Natural killer cell treated with Interleukin-12 subunit alpha and Interleukin-12 subunit beta and Interleukin-15 and Interleukin-18, amount 100 ng/mL, for 72 hours (primary cell): ENCODE results near the gene C1QTNF5. TPM values are rescaled to one million over a fixed set of nuclear protein-coding genes. Genes with fewer than 3 reads are reported as not detected.

ENCODE experiments used
- ATAC-seq, 2 donors: fragments of 150-1000 bp; cut with Tn5 transposase in 1 of 2; sonication (Bioruptor Pico), chemical (Tn5 transposase) in 1 of 2; 2 replicates each; pipeline ENCODE4 v1.10.0; 2021
- DNase-seq: peaks from one replicate; pipeline ENCODE4 v3.0.0; 2022; ENCODE audit warnings: low spot score
- H3K27ac Mint-ChIP-seq, 2 donors: 1 replicate in 1 of 2; 2 replicates in 1 of 2; pipeline ENCODE4 v1.8.0; 2022; ENCODE audit warnings: mixed read lengths in 2 of 2, mild to moderate bottlenecking in 1 of 2, moderate library complexity in 1 of 2
- H3K27me3 Mint-ChIP-seq, 2 donors: 1 replicate in 1 of 2; 2 replicates in 1 of 2; pipeline ENCODE4 v1.8.0; 2022; ENCODE audit warnings: mixed read lengths in 2 of 2
- H3K36me3 Mint-ChIP-seq: one replicate; pipeline ENCODE4 v1.8.0; 2022; ENCODE audit warnings: mixed read lengths
- H3K4me1 Mint-ChIP-seq, 2 donors: 1 replicate in 1 of 2; 2 replicates in 1 of 2; pipeline ENCODE4 v1.8.0; 2022; ENCODE audit warnings: low read depth in 2 of 2, mixed read lengths in 2 of 2, mild to moderate bottlenecking in 1 of 2
- H3K4me3 Mint-ChIP-seq: one replicate; pipeline ENCODE4 v1.8.0; 2022; ENCODE audit warnings: mixed read lengths
- H3K9me3 Mint-ChIP-seq: 2 replicates; pipeline ENCODE4 v1.8.0; 2022; ENCODE audit warnings: mixed read lengths
- total RNA-seq, 2 donors: library from RNA; stranded (reverse); gene quantifications; one replicate each; pipeline ENCODE4 v1.2.3, GENCODE V29; 2022

The C1QTNF5 gene
- total RNA-seq, 2 donors from 2014 or later: not detected

GRCh38 chr11:119343726-119344125 lies 3.0 kb upstream of the C1QTNF5 start:
- peaks cover 26 to 27% of the 10 kb centered on the region in 2 donors for H3K27me3 Mint-ChIP-seq
- H3K36me3 Mint-ChIP-seq: no peaks in the 10 kb centered on the region
- peaks cover 5 to 6% of the 10 kb centered on the region in 2 donors for H3K4me1 Mint-ChIP-seq
- H3K4me3 Mint-ChIP-seq: no peak overlapping the region
- H3K27ac Mint-ChIP-seq: no peak overlapping the region
- ATAC-seq (no peak), DNase-seq (no peak)
- no peaks in the 10 kb centered on the region for H3K9me3 Mint-ChIP-seq

GRCh38 chr11:119342362-119343130 lies 1.9 kb upstream of the C1QTNF5 start:
- Mint-ChIP-seq H3K27me3 (peaks cover 21 to 30% of the 10 kb centered on the region in 2 donors), H3K4me1 (peaks cover 5 to 9% of the 10 kb centered on the region in 2 donors), H3K36me3 (no peaks in the 10 kb centered on the region), H3K4me3 (no peak overlapping the region), H3K9me3 (no peaks in the 10 kb centered on the region), H3K27ac (no peak overlapping the region)
- no peak for DNase-seq
- ATAC-seq: no peak

- H3K4me1 Mint-ChIP-seq: peaks cover 5 to 9% of the 10 kb centered on the region in 2 donors
- DNase-seq (no peak), ATAC-seq (no peak)
- no peaks in the 10 kb centered on the region for H3K9me3 Mint-ChIP-seq
- no peaks in the 10 kb centered on the region for H3K36me3 Mint-ChIP-seq
- H3K27me3 Mint-ChIP-seq: peaks cover 19 to 27% of the 10 kb centered on the region in 2 donors
- no peak overlapping the region for H3K27ac Mint-ChIP-seq
- no peak overlapping the region for H3K4me3 Mint-ChIP-seq
Measured at GRCh38 chr11:119342023-119342300, 1.3 kb upstream of the C1QTNF5 start.

- DNase-seq: no peak
- Mint-ChIP-seq H3K27ac (no peak overlapping the region), H3K36me3 (no peaks in the 10 kb centered on the region), H3K27me3 (peaks cover 19 to 23% of the 10 kb centered on the region in 2 donors), H3K9me3 (no peaks in the 10 kb centered on the region), H3K4me1 (peaks cover 5 to 9% of the 10 kb centered on the region in 2 donors), H3K4me3 (no peak overlapping the region)
- no peak for ATAC-seq
Measured at GRCh38 chr11:119341222-119342022, 739 bp upstream of the C1QTNF5 start.

- H3K4me1 Mint-ChIP-seq: peaks cover 18 to 21% of the 10 kb centered on the region in 2 donors
- peaks cover 4% of the 10 kb centered on the region for H3K36me3 Mint-ChIP-seq
- DNase-seq (no peak), ATAC-seq (peak in 1 of 2 donors; percentile 68)
- peak overlapping the region; percentile 36 for H3K4me3 Mint-ChIP-seq
- no peaks in the 10 kb centered on the region for H3K9me3 Mint-ChIP-seq
- H3K27me3 Mint-ChIP-seq: peaks cover 19 to 23% of the 10 kb centered on the region in 2 donors
- no peak overlapping the region for H3K27ac Mint-ChIP-seq
Measured at GRCh38 chr11:119339589-119340334, 921 bp downstream of the C1QTNF5 start.

GRCh38 chr11:119338965-119339588 lies 1.6 kb downstream of the C1QTNF5 start:
- Mint-ChIP-seq H3K36me3 (peaks cover 6% of the 10 kb centered on the region), H3K4me3 (peak overlapping the region; percentile 36), H3K4me1 (peaks cover 22 to 24% of the 10 kb centered on the region in 2 donors), H3K27ac (no peak overlapping the region), H3K9me3 (no peaks in the 10 kb centered on the region), H3K27me3 (peaks cover 19 to 23% of the 10 kb centered on the region in 2 donors)
- DNase-seq (no peak), ATAC-seq (no peak)

- H3K27ac Mint-ChIP-seq: no peak overlapping the region
- H3K9me3 Mint-ChIP-seq: no peaks in the 10 kb centered on the region
- peaks cover 16 to 21% of the 10 kb centered on the region in 2 donors for H3K27me3 Mint-ChIP-seq
- DNase-seq: no peak
- H3K36me3 Mint-ChIP-seq: peaks cover 6% of the 10 kb centered on the region
- H3K4me3 Mint-ChIP-seq: no peak overlapping the region
- ATAC-seq: no peak
- H3K4me1 Mint-ChIP-seq: peaks cover 22 to 27% of the 10 kb centered on the region in 2 donors
Measured at GRCh38 chr11:119338318-119338890, 2.3 kb downstream of the C1QTNF5 start.

- no peaks in the 10 kb centered on the region for H3K9me3 Mint-ChIP-seq
- H3K4me1 Mint-ChIP-seq: peaks cover 27 to 32% of the 10 kb centered on the region in 2 donors
- no peak overlapping the region for H3K4me3 Mint-ChIP-seq
- H3K36me3 Mint-ChIP-seq: peaks cover 6% of the 10 kb centered on the region
- ATAC-seq (no peak), DNase-seq (no peak)
- peaks cover 10 to 19% of the 10 kb centered on the region in 2 donors for H3K27me3 Mint-ChIP-seq
- H3K27ac Mint-ChIP-seq: no peak overlapping the region
Measured at GRCh38 chr11:119337581-119338317, 2.9 kb downstream of the C1QTNF5 start.

- H3K4me3 Mint-ChIP-seq: peak overlapping the region; percentile 71
- no peak for DNase-seq
- H3K9me3 Mint-ChIP-seq: no peaks in the 10 kb centered on the region
- no peak for ATAC-seq
- H3K4me1 Mint-ChIP-seq: peaks cover 29 to 35% of the 10 kb centered on the region in 2 donors
- peaks cover 9 to 17% of the 10 kb centered on the region in 2 donors for H3K27me3 Mint-ChIP-seq
- peaks cover 6% of the 10 kb centered on the region for H3K36me3 Mint-ChIP-seq
- H3K27ac Mint-ChIP-seq: peak overlapping the region in 1 of 2 donors; percentile 17
Measured at GRCh38 chr11:119336744-119337469, 3.8 kb downstream of the C1QTNF5 start.

- DNase-seq (no peak), ATAC-seq (no peak)
- H3K9me3 Mint-ChIP-seq: no peaks in the 10 kb centered on the region
- peak overlapping the region; percentile 90 to 97 for H3K27ac Mint-ChIP-seq
- peaks cover 6% of the 10 kb centered on the region for H3K36me3 Mint-ChIP-seq
- H3K4me1 Mint-ChIP-seq: peaks cover 26 to 31% of the 10 kb centered on the region in 2 donors
- H3K27me3 Mint-ChIP-seq: peaks cover 4 to 12% of the 10 kb centered on the region in 2 donors
- H3K4me3 Mint-ChIP-seq: peak overlapping the region; percentile 99
Measured at GRCh38 chr11:119335655-119336543, 4.8 kb downstream of the C1QTNF5 start.

GRCh38 chr11:119335091-119335654 lies 5.5 kb downstream of the C1QTNF5 start:
- no peaks in the 10 kb centered on the region for H3K9me3 Mint-ChIP-seq
- peaks cover 26 to 30% of the 10 kb centered on the region in 2 donors for H3K4me1 Mint-ChIP-seq
- peaks cover 1 to 16% of the 10 kb centered on the region in 2 donors for H3K27me3 Mint-ChIP-seq
- H3K27ac Mint-ChIP-seq: peak overlapping the region; percentile 90 to 97
- DNase-seq (no peak), ATAC-seq (no peak)
- peaks cover 6% of the 10 kb centered on the region for H3K36me3 Mint-ChIP-seq
- H3K4me3 Mint-ChIP-seq: peak overlapping the region; percentile 99
